ENCODE data around the gene CADPS.

CADPS gene

GRCh38 chr3:62795978-62796657 lies 79.1 kb downstream of the CADPS start:
- TF ChIP-seq, protein P1, sequence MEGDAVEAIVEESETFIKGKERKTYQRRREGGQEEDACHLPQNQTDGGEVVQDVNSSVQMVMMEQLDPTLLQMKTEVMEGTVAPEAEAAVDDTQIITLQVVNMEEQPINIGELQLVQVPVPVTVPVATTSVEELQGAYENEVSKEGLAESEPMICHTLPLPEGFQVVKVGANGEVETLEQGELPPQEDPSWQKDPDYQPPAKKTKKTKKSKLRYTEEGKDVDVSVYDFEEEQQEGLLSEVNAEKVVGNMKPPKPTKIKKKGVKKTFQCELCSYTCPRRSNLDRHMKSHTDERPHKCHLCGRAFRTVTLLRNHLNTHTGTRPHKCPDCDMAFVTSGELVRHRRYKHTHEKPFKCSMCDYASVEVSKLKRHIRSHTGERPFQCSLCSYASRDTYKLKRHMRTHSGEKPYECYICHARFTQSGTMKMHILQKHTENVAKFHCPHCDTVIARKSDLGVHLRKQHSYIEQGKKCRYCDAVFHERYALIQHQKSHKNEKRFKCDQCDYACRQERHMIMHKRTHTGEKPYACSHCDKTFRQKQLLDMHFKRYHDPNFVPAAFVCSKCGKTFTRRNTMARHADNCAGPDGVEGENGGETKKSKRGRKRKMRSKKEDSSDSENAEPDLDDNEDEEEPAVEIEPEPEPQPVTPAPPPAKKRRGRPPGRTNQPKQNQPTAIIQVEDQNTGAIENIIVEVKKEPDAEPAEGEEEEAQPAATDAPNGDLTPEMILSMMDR (IDR thresholded peaks at IDR 0.05; ENCODE audit: insufficient read depth, low read length, poor library complexity, severe bottlenecking): no peak
- Histone ChIP-seq H3K36me3 (ENCODE audit: control insufficient read depth, insufficient read depth, low read length) (no peaks in the 10 kb centered on the region), H3K27me3 (replicated peaks; ENCODE audit: control insufficient read depth, insufficient read depth, low read length) (no peaks in the 10 kb centered on the region), H3K4me3 (replicated peaks; ENCODE audit: low read depth, low read length) (no peak overlapping the region)
- DNase-seq (ENCODE audit: extremely low read depth, insufficient read length): no peak

DNA sequence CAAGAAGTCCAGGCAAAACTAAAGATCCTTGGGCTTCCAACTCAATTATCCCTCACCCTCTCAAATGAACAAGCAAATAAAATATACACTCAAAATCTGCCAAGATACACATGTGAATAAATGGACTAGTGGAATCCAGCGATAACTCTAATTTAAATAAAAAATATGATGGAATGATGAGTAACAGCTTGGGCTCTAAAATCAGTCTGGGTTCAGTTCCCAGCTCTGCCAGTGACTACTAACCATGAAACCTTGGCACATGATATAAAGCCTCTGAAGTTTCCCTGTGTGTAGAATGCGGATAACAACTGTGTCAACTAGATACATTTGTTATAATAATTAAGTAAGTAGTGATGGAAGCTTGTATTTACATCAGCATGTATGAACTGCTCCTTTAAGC lies 81.3 kb downstream of the CADPS start:
- DNase-seq (ENCODE audit: extremely low read depth, insufficient read length): no peak
- H3K4me3 ChIP-seq (replicated peaks; ENCODE audit: low read depth, low read length): no peak overlapping the region
- no peaks in the 10 kb centered on the region for H3K36me3 ChIP-seq (ENCODE audit: control insufficient read depth, insufficient read depth, low read length)
- TF ChIP-seq, protein P1 (IDR thresholded peaks at IDR 0.05; ENCODE audit: insufficient read depth, low read length, poor library complexity, severe bottlenecking): no peak
- H3K27me3 ChIP-seq (replicated peaks; ENCODE audit: control insufficient read depth, insufficient read depth, low read length): no peaks in the 10 kb centered on the region

DNA sequence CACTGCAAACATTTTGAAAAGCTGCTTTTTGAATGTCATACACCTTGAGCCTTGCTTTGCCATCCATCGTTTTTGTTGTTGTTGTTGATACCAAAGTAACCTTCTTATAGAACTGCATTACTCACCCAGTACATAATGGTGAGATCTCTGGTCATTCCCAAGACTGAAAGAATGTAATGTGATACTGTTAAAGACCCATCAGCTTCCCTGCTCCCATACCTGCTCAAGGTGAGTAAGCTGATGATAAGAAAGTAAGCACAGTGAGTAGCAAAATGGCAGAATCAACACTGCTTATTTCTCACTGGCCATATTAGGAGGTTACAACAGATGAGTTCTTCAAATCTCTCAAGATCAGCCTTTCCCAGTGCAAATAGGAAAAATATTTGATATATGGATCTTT lies 89.8 kb downstream of the CADPS start:
- no peak for DNase-seq (ENCODE audit: extremely low read depth, insufficient read length)
- Histone ChIP-seq H3K36me3 (ENCODE audit: control insufficient read depth, insufficient read depth, low read length) (no peaks in the 10 kb centered on the region), H3K4me3 (replicated peaks; ENCODE audit: low read depth, low read length) (no peak overlapping the region), H3K27me3 (replicated peaks; ENCODE audit: control insufficient read depth, insufficient read depth, low read length) (no peaks in the 10 kb centered on the region)
- TF ChIP-seq, protein P1 (IDR thresholded peaks at IDR 0.05; ENCODE audit: insufficient read depth, low read length, poor library complexity, severe bottlenecking): no peak

- DNase-seq (ENCODE audit: extremely low read depth, insufficient read length): no peak
- Histone ChIP-seq H3K4me3 (replicated peaks; ENCODE audit: low read depth, low read length) (no peak overlapping the region), H3K36me3 (ENCODE audit: control insufficient read depth, insufficient read depth, low read length) (no peaks in the 10 kb centered on the region), H3K27me3 (replicated peaks; ENCODE audit: control insufficient read depth, insufficient read depth, low read length) (no peaks in the 10 kb centered on the region)
- TF ChIP-seq, protein P1 (IDR thresholded peaks at IDR 0.05; ENCODE audit: insufficient read depth, low read length, poor library complexity, severe bottlenecking): no peak
Measured at GRCh38 chr3:62781121-62781520, 94.1 kb downstream of the CADPS start.

GRCh38 chr3:62777674-62778073 lies 97.5 kb downstream of the CADPS start:
- TF ChIP-seq, protein P1 (IDR thresholded peaks at IDR 0.05; ENCODE audit: insufficient read depth, low read length, poor library complexity, severe bottlenecking): no peak
- H3K36me3 ChIP-seq (ENCODE audit: control insufficient read depth, insufficient read depth, low read length): no peaks in the 10 kb centered on the region
- H3K4me3 ChIP-seq (replicated peaks; ENCODE audit: low read depth, low read length): no peak overlapping the region
- H3K27me3 ChIP-seq (replicated peaks; ENCODE audit: control insufficient read depth, insufficient read depth, low read length): no peaks in the 10 kb centered on the region
- no peak for DNase-seq (ENCODE audit: extremely low read depth, insufficient read length)

- no peak for DNase-seq (ENCODE audit: extremely low read depth, insufficient read length)
- Histone ChIP-seq H3K4me3 (replicated peaks; ENCODE audit: low read depth, low read length) (no peak overlapping the region), H3K27me3 (replicated peaks; ENCODE audit: control insufficient read depth, insufficient read depth, low read length) (no peaks in the 10 kb centered on the region), H3K36me3 (ENCODE audit: control insufficient read depth, insufficient read depth, low read length) (no peaks in the 10 kb centered on the region)
- TF ChIP-seq, protein P1 (IDR thresholded peaks at IDR 0.05; ENCODE audit: insufficient read depth, low read length, poor library complexity, severe bottlenecking): no peak
Measured at GRCh38 chr3:62777130-62777529, 98.1 kb downstream of the CADPS start.

Data from GM06990 (cell line).